GM21576 (cell line): Measurements from ENCODE around the gene ZNF175.
A peak's percentile ranks its signal among the peaks of the same experiment; 100 is the strongest.

Source experiments
- ATAC-seq: cut with Tn5 transposase; IDR thresholded peaks from one replicate; pipeline ENCODE4 v1.9.1; 2021; ENCODE audit warnings: mild to moderate bottlenecking, moderate library complexity; ENCODE audit not compliant: unreplicated experiment

The ZNF175 gene

DNA sequence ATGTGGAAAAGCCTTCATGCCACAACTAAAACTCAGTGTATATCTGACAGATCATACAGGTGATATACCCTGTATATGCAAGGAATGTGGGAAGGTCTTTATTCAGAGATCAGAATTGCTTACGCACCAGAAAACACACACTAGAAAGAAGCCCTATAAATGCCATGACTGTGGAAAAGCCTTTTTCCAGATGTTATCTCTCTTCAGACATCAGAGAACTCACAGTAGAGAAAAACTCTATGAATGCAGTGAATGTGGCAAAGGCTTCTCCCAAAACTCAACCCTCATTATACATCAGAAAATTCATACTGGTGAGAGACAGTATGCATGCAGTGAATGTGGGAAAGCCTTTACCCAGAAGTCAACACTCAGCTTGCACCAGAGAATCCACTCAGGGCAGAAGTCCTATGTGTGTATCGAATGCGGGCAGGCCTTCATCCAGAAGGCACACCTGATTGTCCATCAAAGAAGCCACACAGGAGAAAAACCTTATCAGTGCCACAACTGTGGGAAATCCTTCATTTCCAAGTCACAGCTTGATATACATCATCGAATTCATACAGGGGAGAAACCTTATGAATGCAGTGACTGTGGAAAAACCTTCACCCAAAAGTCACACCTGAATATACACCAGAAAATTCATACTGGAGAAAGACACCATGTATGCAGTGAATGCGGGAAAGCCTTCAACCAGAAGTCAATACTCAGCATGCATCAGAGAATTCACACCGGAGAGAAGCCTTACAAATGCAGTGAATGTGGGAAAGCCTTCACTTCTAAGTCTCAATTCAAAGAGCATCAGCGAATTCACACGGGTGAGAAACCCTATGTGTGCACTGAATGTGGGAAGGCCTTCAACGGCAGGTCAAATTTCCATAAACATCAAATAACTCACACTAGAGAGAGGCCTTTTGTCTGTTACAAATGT lies 16.4 kb downstream of the ZNF175 start:
- no peak for ATAC-seq

DNA sequence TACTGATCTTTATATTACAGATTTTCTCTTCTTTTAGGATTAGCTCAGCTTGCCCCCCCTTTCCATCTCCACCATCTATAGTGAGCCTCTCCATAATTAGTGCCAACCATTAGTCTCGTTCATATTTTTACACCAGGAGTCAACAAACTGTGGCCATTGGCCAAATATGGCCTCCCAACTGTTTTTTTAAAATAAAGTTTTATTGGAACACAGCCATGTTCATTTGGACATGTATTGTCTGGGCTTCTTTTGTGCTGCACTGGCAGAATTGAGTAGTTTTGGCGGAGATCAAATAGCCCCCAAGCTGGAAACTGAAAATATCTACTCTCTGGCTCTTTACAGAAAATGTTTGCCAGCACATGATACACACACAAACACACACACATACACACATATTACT lies 18.4 kb downstream of the ZNF175 start:
- no peak for ATAC-seq

DNA sequence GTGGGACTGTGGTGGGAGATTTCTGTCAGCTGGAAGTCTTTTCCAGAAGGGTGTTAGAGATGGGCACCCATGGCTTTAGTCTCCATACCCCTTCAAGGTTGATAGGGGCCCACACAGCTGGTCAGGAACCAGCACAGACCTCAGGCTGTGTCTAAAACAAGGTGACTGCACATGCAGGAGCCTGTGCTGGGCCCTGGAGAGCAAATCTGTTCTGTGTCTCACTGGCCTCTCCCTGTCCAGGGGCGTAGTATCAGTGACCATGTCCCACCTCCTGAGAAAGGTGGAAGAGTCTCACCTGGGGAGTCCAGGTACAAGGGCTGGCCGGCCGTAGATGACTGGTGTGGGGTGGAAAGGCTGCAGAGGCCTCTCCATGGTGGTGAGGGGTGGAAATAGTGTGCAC lies 19.4 kb downstream of the ZNF175 start:
- no peak for ATAC-seq

DNA sequence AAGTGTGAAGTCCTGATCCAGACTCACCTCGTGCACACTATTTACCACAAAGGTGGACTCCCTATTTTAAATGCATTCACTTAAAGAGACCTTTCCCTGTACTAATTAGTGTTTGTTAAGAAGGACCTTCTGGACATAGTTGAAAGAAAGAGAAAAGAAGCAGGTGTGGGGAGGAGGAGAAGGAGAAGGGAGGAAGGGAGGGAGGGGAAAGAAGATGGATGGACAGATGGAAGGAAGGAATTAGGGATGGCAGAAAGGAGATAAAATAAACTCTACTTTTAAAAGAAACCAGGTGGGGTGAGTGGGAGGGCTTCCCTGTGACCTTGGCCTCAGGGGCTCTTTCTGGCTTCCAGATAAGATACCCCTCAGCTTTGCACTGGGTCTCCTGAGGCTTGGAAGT lies 21.4 kb downstream of the ZNF175 start:
- ATAC-seq, result no peak

DNA sequence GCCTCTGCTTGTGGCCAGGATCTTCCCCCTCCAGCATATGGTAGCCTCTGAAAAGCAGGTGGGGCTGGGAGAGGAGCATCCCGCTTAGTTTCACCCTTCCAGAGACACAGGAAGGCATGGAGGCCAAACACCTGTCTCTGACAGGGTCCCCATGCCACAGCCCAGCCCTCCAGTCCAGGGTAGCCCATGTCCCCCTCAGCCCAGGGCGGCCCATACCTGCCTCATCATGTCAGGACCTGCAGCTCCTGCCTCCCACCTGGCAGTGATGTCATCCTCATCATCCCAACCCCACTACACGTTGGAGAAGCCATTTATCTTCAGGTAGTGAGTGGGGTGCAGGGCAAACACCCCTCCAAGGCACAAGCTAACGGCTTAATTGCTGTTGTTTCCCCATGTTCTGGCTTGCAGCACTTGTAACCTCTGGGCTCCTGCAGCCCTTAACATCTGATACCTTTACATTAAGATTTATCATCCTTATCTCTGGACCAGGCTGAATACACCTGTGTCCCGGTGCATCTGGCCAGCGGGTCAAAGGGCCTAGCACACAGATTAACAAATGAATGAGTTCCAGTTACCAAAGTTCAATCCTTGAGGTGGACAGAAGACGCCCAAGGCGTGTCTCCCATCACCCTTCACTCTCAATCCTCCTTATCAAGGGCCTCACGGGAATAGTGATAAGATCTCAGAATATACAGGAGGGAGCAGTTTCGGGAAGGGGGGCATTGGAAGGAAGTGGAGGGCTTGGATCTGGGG lies 22.2 kb downstream of the ZNF175 start:
- ATAC-seq, result no peak

DNA sequence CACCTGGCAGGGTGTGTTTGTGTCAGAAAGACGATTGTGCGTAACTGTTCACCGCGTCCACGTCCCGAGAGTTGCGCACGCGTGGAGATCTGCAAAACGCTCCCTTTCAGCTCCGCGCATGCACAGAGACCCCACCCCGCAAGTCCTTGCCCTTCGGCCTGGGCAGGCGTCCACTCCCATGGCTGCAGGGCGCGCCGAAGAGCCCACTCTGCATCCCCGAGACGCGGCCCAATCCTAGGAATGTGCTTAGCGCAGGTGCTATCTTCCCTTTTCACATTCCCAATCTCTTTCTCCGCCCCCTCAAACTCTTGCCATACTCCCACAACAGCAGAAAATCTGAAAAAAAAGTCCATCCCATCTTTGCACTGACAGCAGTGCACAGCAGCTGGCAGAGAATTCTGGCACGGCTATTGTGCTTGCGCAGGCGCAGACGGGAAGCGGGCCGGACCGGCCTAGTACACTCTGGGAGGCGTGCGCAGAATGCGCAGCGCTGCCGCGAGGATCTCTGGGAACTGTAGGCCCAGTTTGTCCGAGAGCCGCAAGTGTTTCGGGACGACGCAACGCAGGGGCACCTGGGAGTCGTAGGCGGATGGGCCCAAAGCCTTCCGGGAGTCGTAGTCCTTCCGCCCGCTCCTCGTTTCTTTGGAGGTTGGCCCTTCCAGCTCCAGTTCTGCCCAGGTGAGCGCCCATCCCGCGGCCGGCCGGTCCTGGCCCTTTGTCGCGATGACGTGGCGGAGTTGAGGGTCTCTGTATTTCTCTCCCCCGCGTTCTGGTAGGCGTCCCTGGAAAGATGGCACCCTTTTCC lies 23.1 kb downstream of the ZNF175 start:
- ATAC-seq, result peak; percentile 89

DNA sequence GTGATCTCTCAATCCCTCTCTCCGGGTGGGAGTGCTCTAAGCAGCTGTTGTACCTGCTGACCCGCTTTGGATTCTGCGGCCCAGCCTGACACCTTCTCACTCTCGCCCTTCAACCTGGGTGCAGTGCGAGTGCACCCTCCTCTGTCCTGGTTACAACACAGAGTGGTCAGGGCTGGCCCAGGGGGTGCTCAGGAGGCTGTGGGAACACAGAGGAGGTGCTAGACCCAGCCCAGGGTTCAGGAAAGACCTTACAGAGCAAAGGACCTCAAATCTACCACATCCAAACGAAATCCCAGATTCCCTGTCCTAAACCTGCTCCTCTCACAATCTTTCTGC lies 23.7 kb downstream of the ZNF175 start:
- ATAC-seq, result no peak

DNA sequence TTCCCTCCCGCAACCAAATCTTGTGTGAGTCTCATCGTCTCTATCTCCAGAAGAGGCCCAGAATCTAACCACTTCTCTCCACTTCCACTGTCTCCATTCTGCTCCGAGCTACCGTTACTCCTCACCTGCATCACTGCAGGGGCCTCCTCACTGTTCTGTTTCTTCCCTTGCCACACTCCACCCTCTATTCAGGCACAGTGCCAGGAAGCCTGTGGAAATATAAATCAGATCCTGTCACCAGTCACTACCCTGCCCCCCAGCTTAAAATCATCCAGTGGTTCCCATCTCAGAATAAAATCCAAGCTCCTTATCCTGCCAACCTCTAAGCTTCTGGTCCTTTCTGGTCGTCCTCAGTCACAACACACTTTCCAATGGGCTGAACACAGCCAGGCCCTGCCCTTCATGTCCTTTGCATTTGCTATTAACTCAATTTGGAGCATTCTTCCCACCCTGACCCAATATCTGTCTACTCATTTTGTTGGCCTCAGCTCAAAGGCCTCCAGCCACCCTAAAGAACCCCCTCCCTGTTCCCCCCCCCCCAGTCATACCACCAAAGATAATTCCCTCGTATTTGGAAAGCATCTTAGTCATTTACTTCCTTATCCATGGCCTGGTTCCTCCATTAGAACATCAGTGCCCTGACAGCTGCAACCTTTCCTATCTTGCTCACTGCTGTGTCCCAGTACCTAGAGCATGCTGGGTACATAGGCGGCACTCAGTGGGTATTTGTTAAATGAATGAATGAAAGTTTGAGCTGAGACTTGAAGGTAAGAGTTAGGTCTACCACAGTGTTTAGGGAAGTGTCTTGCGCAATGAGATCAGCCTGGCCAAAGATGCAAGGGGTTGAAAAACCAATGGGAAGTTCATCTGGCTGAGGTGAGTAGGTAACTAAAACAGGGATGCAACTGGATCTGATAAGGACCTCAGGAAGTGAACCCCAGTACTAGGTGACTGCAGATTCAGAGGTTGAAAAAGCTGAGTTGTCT lies 24.4 kb downstream of the ZNF175 start:
- ATAC-seq, result no peak

DNA sequence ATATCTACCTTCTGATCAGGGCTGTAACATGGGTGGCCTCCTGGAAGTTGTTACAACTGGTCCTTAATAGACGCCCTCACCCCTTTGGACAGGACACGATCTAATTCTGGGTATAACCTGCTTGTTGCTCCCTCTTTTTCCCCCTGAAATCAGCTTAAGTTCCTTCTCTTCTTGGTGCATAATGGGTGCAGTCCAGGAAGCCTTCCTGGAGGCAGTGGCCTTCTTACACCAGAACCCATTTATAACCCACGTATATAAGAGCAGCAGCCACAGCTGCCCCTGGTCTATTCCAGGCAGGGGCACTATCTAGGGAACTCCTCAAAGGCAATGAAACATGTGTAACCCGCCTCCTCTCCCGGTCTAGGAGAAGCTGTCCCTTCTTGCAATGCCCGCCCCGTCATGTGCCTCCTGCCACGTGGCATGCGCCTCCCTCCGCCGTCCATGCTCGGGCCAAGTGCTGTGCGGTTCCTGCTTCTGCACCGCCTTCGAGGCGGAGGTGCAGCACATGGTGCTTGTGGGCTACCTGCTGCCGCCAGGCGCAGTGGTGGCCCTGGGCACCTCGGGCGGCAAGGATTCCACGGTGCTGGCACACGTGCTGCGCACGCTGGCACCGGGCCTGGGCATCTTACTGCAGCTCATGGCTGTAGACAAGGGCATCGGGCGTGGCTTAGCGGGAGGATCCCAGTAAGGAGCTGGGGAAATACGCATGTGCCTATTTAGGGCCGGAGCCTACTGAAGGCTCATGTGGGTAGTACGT lies 27.3 kb downstream of the ZNF175 start:
- no peak for ATAC-seq

DNA sequence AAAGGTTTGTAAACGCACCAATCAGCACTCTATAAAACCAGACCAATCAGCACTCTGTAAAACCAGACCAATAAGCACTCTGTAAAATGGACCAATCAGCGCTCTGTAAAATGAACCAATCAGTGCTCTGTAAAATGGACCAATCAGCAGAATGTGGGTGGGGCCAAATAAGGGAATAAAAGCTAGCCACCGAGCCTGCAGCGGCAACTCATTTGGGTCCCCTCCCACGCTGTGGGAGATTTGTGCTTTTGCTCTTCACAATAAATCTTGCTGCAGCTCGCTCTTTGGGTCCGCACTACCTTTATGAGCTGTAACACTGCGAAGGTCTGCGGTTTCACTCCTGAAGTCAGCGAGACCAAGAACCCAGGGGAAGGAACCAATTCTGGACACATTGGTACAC lies 28.0 kb downstream of the ZNF175 start:
- no peak for ATAC-seq

DNA sequence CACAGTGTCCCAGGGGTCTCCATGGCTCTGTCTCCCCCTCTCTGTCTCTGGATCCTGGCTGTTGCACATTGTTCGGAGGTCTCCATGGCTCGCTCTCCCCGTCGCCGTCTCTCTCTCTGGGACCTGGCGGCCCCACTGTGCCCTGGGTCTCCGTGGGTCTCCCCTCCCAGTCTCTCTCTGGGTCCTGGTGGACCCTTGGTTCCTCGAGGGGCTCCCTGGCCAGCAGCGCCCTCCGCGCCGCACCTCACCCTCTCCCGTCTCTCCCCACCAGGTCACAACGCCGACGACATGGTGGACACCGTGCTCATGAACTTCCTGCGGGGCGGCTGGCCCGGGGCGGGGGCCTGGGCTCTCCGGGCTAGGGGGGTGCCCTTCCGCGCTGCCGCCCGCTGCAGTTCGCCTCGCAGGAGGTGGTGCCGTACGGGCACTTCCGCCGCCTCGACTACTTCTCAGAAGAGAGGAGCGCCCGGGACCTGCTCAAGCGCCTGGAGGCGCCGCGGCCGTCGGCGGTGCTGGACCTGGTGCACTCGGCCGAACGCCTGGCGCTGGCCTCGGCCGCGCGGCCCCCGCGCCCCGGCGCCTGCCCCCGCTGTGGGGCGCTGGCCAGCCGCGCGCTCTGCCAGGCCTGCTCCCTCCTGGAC lies 30.0 kb downstream of the ZNF175 start:
- no peak for ATAC-seq

DNA sequence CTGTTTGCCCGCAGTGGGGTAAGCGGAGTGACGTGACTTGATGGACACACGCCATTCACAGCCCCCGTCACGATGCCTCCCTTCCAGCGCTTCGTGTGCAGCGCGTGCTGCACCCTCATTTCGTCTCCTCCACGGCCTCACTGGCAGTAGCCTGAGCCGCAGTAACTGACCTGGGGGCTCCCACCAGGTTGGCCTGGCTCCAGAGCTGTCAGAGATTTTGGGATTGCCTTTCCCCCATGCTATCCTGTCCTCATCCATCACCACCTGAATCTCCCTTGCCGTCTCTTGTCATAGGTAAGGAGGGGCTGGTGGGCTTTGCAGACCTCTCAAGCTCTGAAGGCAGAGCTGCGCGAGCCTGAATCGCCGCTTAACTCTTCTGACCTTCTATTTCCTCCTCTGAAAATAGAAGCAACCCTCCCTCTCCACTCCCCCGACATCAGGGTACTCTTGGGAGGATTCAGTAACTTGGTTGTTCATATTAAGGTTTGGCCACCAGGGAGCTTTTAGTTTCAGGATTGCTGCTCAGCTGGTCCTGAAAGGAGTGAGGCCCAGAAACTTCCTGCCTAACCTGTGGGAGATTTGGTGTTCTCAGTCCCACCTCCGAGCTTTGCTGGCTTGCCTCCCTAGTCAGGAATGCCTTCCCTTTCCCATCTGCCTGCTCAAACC lies 31.2 kb downstream of the ZNF175 start:
- ATAC-seq, result no peak

DNA sequence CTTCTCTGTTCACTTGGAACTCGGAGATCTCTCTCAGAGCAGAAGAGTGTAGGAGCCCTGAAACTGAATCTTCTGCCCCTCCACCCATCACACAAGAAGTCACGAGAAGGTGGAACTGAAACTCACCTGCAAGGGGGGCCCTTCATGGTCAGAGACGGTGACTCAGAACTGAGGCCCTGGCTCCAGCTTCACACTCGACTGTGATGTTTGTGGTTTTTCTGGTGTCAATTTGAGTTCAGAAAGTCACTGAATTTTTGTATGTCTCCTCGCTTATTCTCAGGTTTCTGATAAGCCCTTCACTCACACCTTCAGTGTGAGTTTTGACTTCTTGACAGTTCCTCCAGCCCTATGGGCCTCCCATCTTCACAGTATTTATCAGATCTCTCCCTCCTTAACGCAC lies 36.0 kb downstream of the ZNF175 start:
- peak; percentile 90 for ATAC-seq

DNA sequence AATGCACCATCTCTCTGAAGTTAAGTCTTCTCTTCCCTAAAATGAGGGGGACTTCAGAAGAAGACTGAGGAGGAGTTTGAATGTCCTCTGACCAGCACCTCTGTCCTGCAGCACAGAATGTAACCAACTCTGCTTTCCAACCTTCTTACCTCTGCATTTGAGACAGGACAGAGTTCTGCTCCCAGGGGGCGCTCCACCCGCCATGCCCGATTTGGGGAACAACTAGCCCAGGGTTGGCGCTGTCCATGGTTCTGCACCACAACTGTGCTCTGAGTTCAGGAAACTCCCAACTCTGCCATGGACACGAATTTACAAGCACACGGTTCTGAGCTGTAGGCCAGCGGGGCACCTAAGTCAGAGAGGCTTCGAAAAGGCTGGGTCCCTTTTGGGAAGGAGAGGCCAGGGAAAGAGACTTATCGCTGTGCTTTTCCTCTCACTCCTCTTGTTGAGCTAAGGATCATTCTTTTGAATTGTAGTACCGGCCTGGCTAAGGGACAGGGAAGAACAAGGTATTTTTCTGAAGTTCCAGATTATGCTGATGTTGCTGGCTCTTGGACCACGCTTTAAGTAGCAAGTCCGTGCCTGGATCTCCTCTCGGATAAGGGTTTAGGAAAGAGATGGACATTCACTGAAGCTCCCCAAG lies 37.0 kb downstream of the ZNF175 start:
- no peak for ATAC-seq

DNA sequence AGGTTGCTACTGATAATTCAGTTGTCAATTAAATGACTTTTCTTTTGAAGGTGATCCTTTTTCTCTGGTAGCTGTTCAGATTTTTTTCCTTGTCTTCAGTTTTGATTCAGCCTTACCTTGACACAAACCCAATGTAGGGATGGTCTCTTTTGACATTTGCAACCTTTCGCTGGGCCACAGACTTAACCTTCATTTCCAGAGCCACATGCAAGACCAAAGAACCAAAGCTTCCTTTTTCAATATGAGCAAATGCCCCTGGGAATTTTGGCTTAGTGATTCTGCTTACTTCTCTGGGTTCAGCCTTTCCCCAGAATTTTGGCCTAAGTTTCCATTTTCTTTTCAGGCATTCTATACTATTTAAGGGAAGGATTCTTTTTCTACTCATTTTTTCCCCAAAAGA lies 39.5 kb downstream of the ZNF175 start:
- no peak for ATAC-seq

DNA sequence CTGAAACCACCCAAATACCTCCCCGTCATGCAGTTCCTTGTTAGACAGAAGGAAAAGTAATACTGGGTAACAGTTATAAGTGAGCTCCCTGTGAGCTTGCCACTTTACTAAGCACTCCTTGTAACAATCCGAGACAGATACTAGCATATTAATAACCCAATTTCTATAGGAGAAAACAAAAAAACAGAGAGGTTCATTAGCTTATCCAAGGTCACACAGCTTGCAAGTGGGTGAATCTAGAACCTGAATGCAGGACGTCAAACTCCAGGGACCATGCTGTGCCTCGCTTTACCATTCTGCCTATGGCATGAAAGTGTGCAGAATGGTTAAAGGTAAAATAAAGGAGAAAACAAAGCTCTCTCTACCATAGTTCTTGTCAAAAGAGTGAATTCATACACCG lies 43.7 kb downstream of the ZNF175 start:
- no peak for ATAC-seq

DNA sequence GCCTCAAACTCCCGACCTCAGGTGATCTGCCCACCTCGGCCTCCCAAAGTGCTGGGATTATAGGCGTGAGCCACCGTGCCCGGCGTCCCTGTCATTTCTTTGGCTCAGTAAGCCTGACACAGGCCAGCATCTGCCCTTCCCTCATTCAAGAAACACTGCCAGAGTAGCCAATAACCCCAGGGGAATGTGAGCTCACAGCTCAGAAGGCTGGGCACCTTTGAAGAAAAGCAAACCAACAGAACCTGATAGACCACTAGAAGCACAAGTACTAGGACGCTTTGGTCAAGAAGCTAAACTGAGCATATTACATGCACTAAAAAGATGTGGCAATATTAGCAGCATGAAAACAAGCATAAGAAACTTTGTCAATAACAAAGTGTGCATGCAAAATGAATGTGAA lies 44.9 kb downstream of the ZNF175 start:
- ATAC-seq, result no peak

DNA sequence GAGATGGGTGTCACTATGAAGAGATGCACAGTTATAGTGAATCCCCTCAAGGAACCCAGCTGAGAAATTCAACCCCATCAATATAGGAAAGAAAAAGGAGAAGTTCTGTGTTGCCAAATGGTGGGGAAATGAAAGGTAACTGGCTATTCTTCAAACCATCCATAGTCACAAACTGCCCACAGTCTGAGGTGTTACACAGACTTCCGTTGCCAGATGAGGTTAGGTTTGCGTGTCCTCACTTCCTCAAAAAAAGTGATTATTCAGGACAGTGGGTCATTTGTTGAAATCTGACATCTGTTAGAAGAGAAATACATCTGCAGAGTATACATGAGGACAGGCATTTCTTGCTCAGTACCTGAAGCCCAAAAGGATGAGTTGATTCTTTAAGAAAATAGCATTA lies 50.1 kb downstream of the ZNF175 start:
- no peak for ATAC-seq
